Chondrocyte (in vitro differentiated cells): Measurements from ENCODE around the gene POGLUT3. TPM values are rescaled to one million over a fixed set of nuclear protein-coding genes. Genes with fewer than 3 reads are reported as not detected.

Experiments used
- DNase-seq: peaks from one replicate; pipeline ENCODE4 v3.0.0; 2021; ENCODE audit warnings: mixed read lengths, low spot score
- H3K27ac Mint-ChIP-seq: one replicate; pipeline ENCODE4 v1.8.0; 2021; ENCODE audit warnings: mild to moderate bottlenecking, moderate library complexity, mixed read lengths; ENCODE audit not compliant: unreplicated experiment
- H3K27me3 Mint-ChIP-seq: 2 replicates; pipeline ENCODE4 v1.8.0; 2021; ENCODE audit warnings: low read depth, mixed read lengths
- H3K36me3 Mint-ChIP-seq: 2 replicates; pipeline ENCODE4 v1.8.0; 2021; ENCODE audit warnings: low read depth, mixed read lengths
- H3K4me1 Mint-ChIP-seq: 2 replicates; pipeline ENCODE4 v1.8.0; 2021; ENCODE audit warnings: low read depth, mild to moderate bottlenecking, mixed read lengths
- H3K4me3 Mint-ChIP-seq: one replicate; pipeline ENCODE4 v1.8.0; 2021; ENCODE audit warnings: mild to moderate bottlenecking, moderate library complexity, mixed read lengths; ENCODE audit not compliant: unreplicated experiment
- H3K9me3 Mint-ChIP-seq: 2 replicates; pipeline ENCODE4 v1.8.0; 2021; ENCODE audit warnings: low read depth, mixed read lengths
- CTCF ChIP-seq: fragments of 200-600 bp; sonication (generic); IDR thresholded peaks from 2 replicates; pipeline ENCODE4 v1.5.0; 2021; ENCODE audit warnings: antibody characterized with exemption, mild to moderate bottlenecking, moderate library complexity
- total RNA-seq: library from RNA; stranded (reverse); gene quantifications from 3 replicates; pipeline ENCODE4 v1.2.1, GENCODE V29; 2021

POGLUT3 gene
- total RNA-seq, 1 donor from 2014 or later, result 60.0 TPM

- H3K27ac Mint-ChIP-seq, result peak overlapping the region; percentile 99
These were observed 1.4 kb downstream of the POGLUT3 start for GRCh38 chr11:108496643-108497256.

GRCh38 chr11:108495326-108495725 lies 2.9 kb downstream of the POGLUT3 start:
- Mint-ChIP-seq H3K36me3 (peaks cover under 1% of the 10 kb centered on the region), H3K4me1 (peaks cover 20% of the 10 kb centered on the region), H3K27me3 (no peaks in the 10 kb centered on the region), H3K27ac (no peak overlapping the region), H3K9me3 (no peaks in the 10 kb centered on the region), H3K4me3 (no peak overlapping the region)
- DNase-seq, result no peak
- no peak for TF ChIP-seq CTCF

More at GRCh38 chr11:108496643-108497256, 1.4 kb downstream of the POGLUT3 start:
- Mint-ChIP-seq H3K9me3 (no peaks in the 10 kb centered on the region), H3K36me3 (no peaks in the 10 kb centered on the region), H3K4me1 (peaks cover 20% of the 10 kb centered on the region), H3K4me3 (peak overlapping the region; percentile 94), H3K27me3 (no peaks in the 10 kb centered on the region)
- TF ChIP-seq CTCF, result no peak
- no peak for DNase-seq

GRCh38 chr11:108494182-108494581 lies 4.0 kb downstream of the POGLUT3 start:
- H3K9me3 Mint-ChIP-seq, result no peaks in the 10 kb centered on the region
- H3K36me3 Mint-ChIP-seq, result peaks cover 4% of the 10 kb centered on the region
- no peak overlapping the region for H3K27ac Mint-ChIP-seq
- DNase-seq, result no peak
- H3K27me3 Mint-ChIP-seq, result no peaks in the 10 kb centered on the region
- no peak for TF ChIP-seq CTCF
- no peak overlapping the region for H3K4me3 Mint-ChIP-seq
- H3K4me1 Mint-ChIP-seq, result peaks cover 20% of the 10 kb centered on the region

GRCh38 chr11:108491936-108492335 lies 6.2 kb downstream of the POGLUT3 start:
- no peaks in the 10 kb centered on the region for H3K27me3 Mint-ChIP-seq
- H3K27ac Mint-ChIP-seq, result no peak overlapping the region
- no peak for TF ChIP-seq CTCF
- H3K4me3 Mint-ChIP-seq, result no peak overlapping the region
- DNase-seq, result no peak
- peaks cover 11% of the 10 kb centered on the region for H3K4me1 Mint-ChIP-seq
- peaks cover 15% of the 10 kb centered on the region for H3K36me3 Mint-ChIP-seq
- H3K9me3 Mint-ChIP-seq, result no peaks in the 10 kb centered on the region

- Mint-ChIP-seq H3K9me3 (no peaks in the 10 kb centered on the region), H3K4me3 (no peak overlapping the region), H3K4me1 (peaks cover 8% of the 10 kb centered on the region), H3K36me3 (peaks cover 39% of the 10 kb centered on the region), H3K27ac (no peak overlapping the region), H3K27me3 (no peaks in the 10 kb centered on the region)
- TF ChIP-seq CTCF, result no peak
- DNase-seq, result no peak
These were observed 11.4 kb downstream of the POGLUT3 start for GRCh38 chr11:108486828-108487227.
